Right lobe of liver (tissue), 6 donors: ENCODE results near the gene ZDHHC11. TPM values are rescaled to one million over a fixed set of nuclear protein-coding genes. Genes with fewer than 3 reads are reported as not detected.

Source experiments
- ATAC-seq, 4 donors: fragments of 200-7000 bp; cut with Tn5 transposase; one replicate each; pipeline ENCODE4 v1.9.1; 2020; ENCODE audit warnings: mild to moderate bottlenecking in 4 of 4, moderate library complexity in 4 of 4
- DNase-seq, 3 donors: peaks; one replicate each; pipeline ENCODE4 v3.0.0-alpha.2; 2020
- H3K27ac ChIP-seq, 3 donors: fragments of 200-600 bp; one replicate each; pipeline ENCODE4 v1.8.0; 2022
- H3K27me3 ChIP-seq, 2 donors: fragments of 200-600 bp; one replicate each; pipeline ENCODE4 v1.8.0; 2022
- H3K36me3 ChIP-seq, 4 donors: fragments of 200-600 bp; sonication (generic) in 1 of 4; one replicate each; pipeline versions ENCODE4 v1.5.1 to v1.8.0; 2017 to 2022; ENCODE audit warnings: control low read depth in 1 of 4
- H3K4me1 ChIP-seq, 4 donors: fragments of 200-600 bp; sonication (generic) in 1 of 4; one replicate each; pipeline versions ENCODE4 v1.5.1 to v1.8.0; 2017 to 2022; ENCODE audit warnings: control low read depth in 1 of 4
- H3K4me3 ChIP-seq, 3 donors: fragments of 200-600 bp; one replicate each; pipeline ENCODE4 v1.8.0; 2022
- H3K9me3 ChIP-seq, 4 donors: fragments of 200-600 bp; sonication (generic) in 1 of 4; one replicate each; pipeline versions ENCODE4 v1.5.1 to v1.8.0; 2017 to 2022; ENCODE audit warnings: control low read depth in 1 of 4
- CTCF ChIP-seq, 4 donors: fragments of 200-600 bp in 3 of 4; fragments of 450-650 bp in 1 of 4; IDR thresholded peaks; one replicate each; pipeline versions ENCODE4 v1.5.1 to v1.8.0; 2016 to 2022; ENCODE audit warnings: antibody characterized with exemption in 4 of 4, mild to moderate bottlenecking in 2 of 4
- POLR2A ChIP-seq: fragments of 450-650 bp; IDR thresholded peaks from one replicate; pipeline ENCODE4 v1.6.1; 2017; ENCODE audit warnings: antibody characterized with exemption, mild to moderate bottlenecking
- WGBS: methylation state at CpG from one replicate; pipeline ENCODE4 v1.1.6; 2018; ENCODE audit warnings: low coverage, low lambda C conversion rate; ENCODE audit not compliant: insufficient coverage; ENCODE audit errors: missing lambda C conversion rate; 5-methylcytosine and 5-hydroxymethylcytosine counted together
- intact Hi-C, 2 donors: fragments of 100-400 bp; cut with DNase I; formaldehyde crosslinking; loops; one replicate each; pipeline versions ENCODE4 v1.11.2 to v1.14.1; 2022
- total RNA-seq, 6 experiments: library from RNA; depleted of rRNA in 2 of 6; stranded (reverse); fragments of >200 nt in 2 of 6; fragmentation: NEBNext Ultra II Directional in 3 of 6; extraction: Animal tissue kit (Norgen Biotek cat#: 25700) in 3 of 6; gene quantifications; one replicate each; pipeline versions ENCODE4 v1.1.0 to v1.2.4, GENCODE V29; 2016 to 2023
- donor health status: DM: no; HTN: yes; CAD: no.
- donor health status: DM: no; HTN: no; CAD: no.
- donor health status: DM: no; HTN: no; CAD: no.
- donor health status: DM: no; HTN: yes; CAD: no.
- donor health status: DM: no; HTN: yes; CAD: no.

ZDHHC11 gene
- total RNA-seq, 6 experiments from 2014 or later = 0.50 to 14.4 (median 5.8) TPM

GRCh38 chr5:870956-871355, 20.2 kb upstream of the ZDHHC11 start:
- DNase-seq = peak in 1 of 3 donors; percentile 32
- H3K27me3 ChIP-seq = no peaks in the 10 kb centered on the region
- H3K36me3 ChIP-seq = peaks cover 0 to 67% (median 29%) of the 10 kb centered on the region in 4 donors
- intact Hi-C loops = no loop called here
- no peak overlapping the region for H3K27ac ChIP-seq
- H3K4me1 ChIP-seq = no peaks in the 10 kb centered on the region
- ATAC-seq = no peak
- 90% methylated on average over 2 of the region's 5 CpGs for WGBS
- no peak for TF ChIP-seq CTCF (IDR thresholded peaks at IDR 0.05)
- no peak for TF ChIP-seq POLR2A
- no peak overlapping the region for H3K4me3 ChIP-seq
- no peaks in the 10 kb centered on the region for H3K9me3 ChIP-seq

GRCh38 chr5:868428-869135, 17.8 kb upstream of the ZDHHC11 start:
- intact Hi-C loops = no loop called here
- TF ChIP-seq CTCF (IDR thresholded peaks at IDR 0.05) (no peak), POLR2A (no peak)
- Histone ChIP-seq H3K4me3 (no peak overlapping the region), H3K4me1 (peaks cover 0 to 13% (median 0%) of the 10 kb centered on the region in 4 donors), H3K9me3 (no peaks in the 10 kb centered on the region), H3K36me3 (peaks cover 0 to 67% (median 21%) of the 10 kb centered on the region in 4 donors), H3K27me3 (no peaks in the 10 kb centered on the region), H3K27ac (no peak overlapping the region)
- DNase-seq (peak in 1 of 3 donors; percentile 40), ATAC-seq (no peak)
- WGBS = 96% methylated on average over 4 of the region's 16 CpGs

- no peak for ATAC-seq
- Histone ChIP-seq H3K27me3 (no peaks in the 10 kb centered on the region), H3K9me3 (no peaks in the 10 kb centered on the region), H3K36me3 (peaks cover 0 to 71% (median 21%) of the 10 kb centered on the region in 4 donors), H3K4me3 (no peak overlapping the region), H3K4me1 (peaks cover 0 to 13% (median 0%) of the 10 kb centered on the region in 4 donors), H3K27ac (no peak overlapping the region)
- TF ChIP-seq CTCF (IDR thresholded peaks at IDR 0.05) = no peak
- no peak for TF ChIP-seq POLR2A
- peak in 1 of 3 donors; percentile 37 for DNase-seq
- 68% methylated on average over 2 of the region's 6 CpGs for WGBS
- intact Hi-C loops = no loop called here
These were observed 16.6 kb upstream of the ZDHHC11 start for GRCh38 chr5:867300-867870.

- H3K4me1 ChIP-seq = peaks cover 0 to 13% (median 0%) of the 10 kb centered on the region in 4 donors
- 100% methylated on average over 3 of the region's 10 CpGs for WGBS
- no peaks in the 10 kb centered on the region for H3K27me3 ChIP-seq
- peak overlapping the region in 1 of 3 donors; percentile 63 for H3K27ac ChIP-seq
- H3K36me3 ChIP-seq = peaks cover 0 to 57% (median 14%) of the 10 kb centered on the region in 4 donors
- TF ChIP-seq POLR2A = no peak
- TF ChIP-seq CTCF (IDR thresholded peaks at IDR 0.05) = no peak
- H3K9me3 ChIP-seq = no peaks in the 10 kb centered on the region
- ATAC-seq (no peak), DNase-seq (peak in 1 of 3 donors; percentile 52)
- H3K4me3 ChIP-seq = no peak overlapping the region
- intact Hi-C loops = no loop called here
These were observed 15.0 kb upstream of the ZDHHC11 start for GRCh38 chr5:865771-866170.
